OCI-LY1 (cell line): ENCODE results near the gene ZIC4.

ENCODE experiments used
- H2AFZ ChIP-seq: fragments of 200-600 bp; sonication (generic), shearing (Covaris generic); 2 replicates; pipeline ENCODE4 v1.6.0; 2014; ENCODE audit warnings: antibody characterized with exemption, mild to moderate bottlenecking, low read length
- H3F3A ChIP-seq: fragments of 200-600 bp; sonication (generic), shearing (Covaris generic); 2 replicates; pipeline ENCODE4 v1.6.0; 2014; ENCODE audit warnings: mild to moderate bottlenecking, antibody characterized with exemption, low read length, moderate library complexity; ENCODE audit not compliant: insufficient read depth
- H3K27ac ChIP-seq: fragments of 200-600 bp; sonication (generic); 2 replicates; pipeline ENCODE4 v1.5.1; 2014; ENCODE audit warnings: low read length, mixed run types, mild to moderate bottlenecking, low read depth; ENCODE audit not compliant: poor library complexity, severe bottlenecking
- H3K27me3 ChIP-seq: fragments of 200-600 bp; sonication (generic); 2 replicates; pipeline ENCODE4 v1.6.0; 2014; ENCODE audit warnings: antibody characterized with exemption, mild to moderate bottlenecking, low read length, moderate library complexity; ENCODE audit not compliant: insufficient read depth
- H3K36me3 ChIP-seq: fragments of 200-600 bp; sonication (generic); 2 replicates; pipeline ENCODE4 v1.6.1; 2014; ENCODE audit warnings: mild to moderate bottlenecking, antibody characterized with exemption, low read length, moderate library complexity, mixed read lengths; ENCODE audit not compliant: insufficient read depth
- H3K4me1 ChIP-seq: fragments of 200-600 bp; sonication (generic); 2 replicates; pipeline ENCODE4 v1.5.1; 2014; ENCODE audit warnings: mild to moderate bottlenecking, low read length, moderate library complexity; ENCODE audit not compliant: insufficient read depth, severe bottlenecking
- H3K4me2 ChIP-seq: fragments of 200-600 bp; sonication (generic), shearing (Covaris generic); 2 replicates; pipeline ENCODE4 v1.6.1; 2014; ENCODE audit warnings: low read length
- H3K4me3 ChIP-seq: fragments of 200-600 bp; sonication (generic); 2 replicates; pipeline ENCODE4 v1.5.1; 2014; ENCODE audit warnings: low read length, low read depth, mild to moderate bottlenecking, mixed read lengths; ENCODE audit not compliant: poor library complexity, severe bottlenecking
- H3K79me2 ChIP-seq: fragments of 200-600 bp; shearing (Covaris generic); 2 replicates; pipeline ENCODE4 v1.6.1; 2016; ENCODE audit warnings: mixed run types, low read length, mixed read lengths; ENCODE audit not compliant: insufficient read depth
- H3K9ac ChIP-seq: fragments of 200-600 bp; sonication (generic), shearing (Covaris generic); 2 replicates; pipeline ENCODE4 v1.6.1; 2014; ENCODE audit warnings: mild to moderate bottlenecking, low read length, mixed read lengths
- H3K9me2 ChIP-seq: fragments of 200-600 bp; sonication (generic), shearing (Covaris generic); 2 replicates; pipeline ENCODE4 v1.6.1; 2014; ENCODE audit warnings: low read depth, mild to moderate bottlenecking, low read length, mixed read lengths
- H3K9me3 ChIP-seq: fragments of 200-600 bp; shearing (Covaris generic); 2 replicates; pipeline ENCODE4 v1.6.1; 2014; ENCODE audit warnings: low read length, mixed read lengths
- H4K20me1 ChIP-seq: fragments of 200-600 bp; sonication (generic), shearing (Covaris generic); 2 replicates; pipeline ENCODE4 v1.6.0; 2016; ENCODE audit warnings: mild to moderate bottlenecking, low read length; ENCODE audit not compliant: insufficient read depth
- EZH2 ChIP-seq: fragments of 200-600 bp; sonication (generic), shearing (Covaris generic); IDR thresholded peaks from 2 replicates; pipeline ENCODE4 v1.8.0; 2017; ENCODE audit warnings: borderline replicate concordance, mixed run types, mild to moderate bottlenecking, antibody characterized with exemption, low read length, moderate library complexity, mixed read lengths
- TF ChIP-seq, protein P1 (sequence below): fragments of 200-600 bp; sonication (generic), shearing (Covaris generic); IDR thresholded peaks from 2 replicates; pipeline ENCODE4 v1.5.1; 2017; ENCODE audit warnings: mild to moderate bottlenecking, antibody characterized with exemption, low read length, moderate library complexity, mixed read lengths

ZIC4 gene

GRCh38 chr3:147368561-147369221, 37.7 kb downstream of the ZIC4 start:
- Histone ChIP-seq H3K27me3 (no peaks in the 10 kb centered on the region), H3K4me2 (no peak overlapping the region), H3K4me1 (no peaks in the 10 kb centered on the region), H2AFZ (no peak overlapping the region), H4K20me1 (no peaks in the 10 kb centered on the region), H3K79me2 (no peaks in the 10 kb centered on the region), H3K9me3 (no peaks in the 10 kb centered on the region), H3K9ac (no peak overlapping the region), H3K9me2 (no peaks in the 10 kb centered on the region), H3F3A (no peaks in the 10 kb centered on the region), H3K4me3 (no peak overlapping the region), H3K36me3 (no peaks in the 10 kb centered on the region), H3K27ac (no peak overlapping the region)
- no peak for TF ChIP-seq EZH2
- TF ChIP-seq, protein P1, sequence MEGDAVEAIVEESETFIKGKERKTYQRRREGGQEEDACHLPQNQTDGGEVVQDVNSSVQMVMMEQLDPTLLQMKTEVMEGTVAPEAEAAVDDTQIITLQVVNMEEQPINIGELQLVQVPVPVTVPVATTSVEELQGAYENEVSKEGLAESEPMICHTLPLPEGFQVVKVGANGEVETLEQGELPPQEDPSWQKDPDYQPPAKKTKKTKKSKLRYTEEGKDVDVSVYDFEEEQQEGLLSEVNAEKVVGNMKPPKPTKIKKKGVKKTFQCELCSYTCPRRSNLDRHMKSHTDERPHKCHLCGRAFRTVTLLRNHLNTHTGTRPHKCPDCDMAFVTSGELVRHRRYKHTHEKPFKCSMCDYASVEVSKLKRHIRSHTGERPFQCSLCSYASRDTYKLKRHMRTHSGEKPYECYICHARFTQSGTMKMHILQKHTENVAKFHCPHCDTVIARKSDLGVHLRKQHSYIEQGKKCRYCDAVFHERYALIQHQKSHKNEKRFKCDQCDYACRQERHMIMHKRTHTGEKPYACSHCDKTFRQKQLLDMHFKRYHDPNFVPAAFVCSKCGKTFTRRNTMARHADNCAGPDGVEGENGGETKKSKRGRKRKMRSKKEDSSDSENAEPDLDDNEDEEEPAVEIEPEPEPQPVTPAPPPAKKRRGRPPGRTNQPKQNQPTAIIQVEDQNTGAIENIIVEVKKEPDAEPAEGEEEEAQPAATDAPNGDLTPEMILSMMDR: no peak

DNA sequence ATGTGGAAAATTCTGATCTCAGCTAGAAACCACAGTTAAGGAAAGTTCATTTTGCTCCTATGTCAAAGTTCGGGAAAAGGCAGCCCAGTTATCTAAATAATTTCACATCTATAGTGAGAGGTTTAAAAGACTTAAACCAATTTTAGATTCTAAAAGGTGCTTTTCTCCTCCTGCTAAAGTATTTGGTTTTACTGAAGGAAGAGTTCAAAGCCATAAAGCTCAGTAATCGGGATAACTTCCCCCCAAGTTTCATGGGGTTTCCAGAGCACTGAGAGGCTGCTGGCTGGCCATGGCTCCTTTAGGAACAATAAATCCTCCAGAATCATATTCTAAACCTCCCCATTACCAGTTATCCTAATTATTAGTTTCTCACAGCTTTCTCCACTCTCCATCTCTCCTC, 38.2 kb downstream of the ZIC4 start:
- no peaks in the 10 kb centered on the region for H3K27me3 ChIP-seq

DNA sequence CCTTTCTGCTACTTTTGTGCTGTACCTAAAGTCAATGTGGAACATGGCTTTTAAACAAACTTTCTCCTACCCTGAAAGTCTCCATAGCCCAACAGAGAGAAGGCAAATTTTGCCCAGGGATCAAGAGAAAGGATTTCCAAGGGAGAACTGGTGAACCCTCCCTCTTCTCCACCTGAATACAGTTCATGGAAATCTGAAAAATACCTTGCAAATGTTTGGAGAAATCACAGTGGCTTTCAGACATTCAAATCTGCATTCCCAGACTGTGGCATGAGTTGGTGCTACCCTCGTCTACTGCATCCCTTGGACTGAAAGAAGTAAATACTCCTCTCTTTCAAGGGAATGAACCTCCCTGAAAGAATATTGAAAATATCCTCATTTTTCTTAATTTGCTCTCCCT, 38.7 kb downstream of the ZIC4 start:
- Histone ChIP-seq H3K4me2 (no peak overlapping the region), H3K4me1 (no peaks in the 10 kb centered on the region), H3K27me3 (no peaks in the 10 kb centered on the region), H3K36me3 (no peaks in the 10 kb centered on the region), H3K9ac (no peak overlapping the region), H3K79me2 (no peaks in the 10 kb centered on the region), H4K20me1 (no peaks in the 10 kb centered on the region), H3K27ac (no peak overlapping the region), H3K9me2 (no peaks in the 10 kb centered on the region), H2AFZ (no peak overlapping the region), H3K4me3 (no peak overlapping the region), H3K9me3 (no peaks in the 10 kb centered on the region), H3F3A (no peaks in the 10 kb centered on the region)
- no peak for TF ChIP-seq EZH2
- TF ChIP-seq, protein P1: no peak

More for the DNA sequence above, 38.2 kb downstream of the ZIC4 start:
- Histone ChIP-seq H3K9me3 (no peaks in the 10 kb centered on the region), H3K79me2 (no peaks in the 10 kb centered on the region), H4K20me1 (no peaks in the 10 kb centered on the region), H3K4me3 (no peak overlapping the region), H3K4me1 (no peaks in the 10 kb centered on the region), H2AFZ (no peak overlapping the region), H3K36me3 (no peaks in the 10 kb centered on the region), H3K27ac (no peak overlapping the region), H3F3A (no peaks in the 10 kb centered on the region), H3K4me2 (no peak overlapping the region), H3K9ac (no peak overlapping the region), H3K9me2 (no peaks in the 10 kb centered on the region)
- TF ChIP-seq, protein P1: no peak
- no peak for TF ChIP-seq EZH2
